NCI-H2029 (cell line): ENCODE results near the gene HMGCS2.
"Not testable (repeated sequence)": the region's sequence is repeated elsewhere in the genome, so short reads cannot be mapped to it uniquely, and the experiment has no call there.

Experiments
- DNase-seq: peaks from one replicate; lab custom pipeline; 2025; lab: John Stamatoyannopoulos, UW

The HMGCS2 gene

DNA sequence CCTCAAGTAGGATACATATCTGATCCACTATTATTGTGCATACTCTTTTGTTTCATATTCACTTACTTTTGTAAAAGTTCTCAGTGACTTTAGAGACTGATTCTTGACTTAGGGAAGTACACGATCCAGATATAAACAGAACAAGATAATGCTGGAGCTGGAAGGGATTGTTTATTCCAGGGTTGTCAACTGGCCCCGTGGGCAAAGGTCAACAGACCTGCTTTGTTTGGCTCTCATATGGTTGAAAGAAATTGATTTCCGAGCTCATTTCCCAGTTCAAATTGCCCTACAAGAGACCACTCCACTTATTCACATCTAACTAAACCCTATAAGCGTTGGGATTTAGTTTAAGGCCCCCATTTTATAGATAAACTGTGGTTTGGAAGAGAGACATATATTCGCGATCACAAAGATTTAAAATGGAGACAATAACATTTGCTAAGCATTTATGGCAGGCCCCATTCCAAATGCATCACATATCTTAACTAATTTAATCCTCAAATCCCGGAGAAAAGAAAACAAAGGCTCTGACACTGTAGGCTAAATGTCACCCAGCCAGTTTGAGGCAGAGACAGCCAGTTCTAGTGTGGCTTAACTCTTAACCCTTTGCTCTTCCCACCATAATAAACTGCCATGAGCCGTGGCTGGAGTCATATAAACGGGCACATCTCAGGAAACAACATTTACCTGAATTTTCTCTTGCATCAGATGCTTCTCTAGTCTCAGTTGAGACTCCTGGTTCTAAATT, 21.9 kb upstream of the HMGCS2 start:
- DNase-seq, result no peak

DNA sequence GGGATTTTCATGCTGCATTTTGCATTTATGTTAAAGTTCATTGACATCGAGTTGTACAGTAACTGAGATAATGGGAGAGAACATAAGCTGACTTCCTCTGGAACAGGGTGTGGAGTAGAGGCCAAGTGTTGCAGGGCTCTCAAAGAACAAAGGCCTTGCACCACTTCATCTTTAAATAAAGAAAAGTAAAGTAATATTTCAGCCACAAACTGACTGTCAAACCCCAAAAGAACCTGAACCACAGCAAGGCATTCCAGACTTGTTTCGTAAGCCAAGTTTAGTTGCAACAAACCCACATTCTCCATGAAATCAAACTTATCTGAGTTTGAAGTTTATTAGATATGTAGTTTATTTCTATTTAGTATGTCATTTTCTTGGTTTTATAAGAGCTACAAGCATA, 19.1 kb upstream of the HMGCS2 start:
- no peak for DNase-seq

DNA sequence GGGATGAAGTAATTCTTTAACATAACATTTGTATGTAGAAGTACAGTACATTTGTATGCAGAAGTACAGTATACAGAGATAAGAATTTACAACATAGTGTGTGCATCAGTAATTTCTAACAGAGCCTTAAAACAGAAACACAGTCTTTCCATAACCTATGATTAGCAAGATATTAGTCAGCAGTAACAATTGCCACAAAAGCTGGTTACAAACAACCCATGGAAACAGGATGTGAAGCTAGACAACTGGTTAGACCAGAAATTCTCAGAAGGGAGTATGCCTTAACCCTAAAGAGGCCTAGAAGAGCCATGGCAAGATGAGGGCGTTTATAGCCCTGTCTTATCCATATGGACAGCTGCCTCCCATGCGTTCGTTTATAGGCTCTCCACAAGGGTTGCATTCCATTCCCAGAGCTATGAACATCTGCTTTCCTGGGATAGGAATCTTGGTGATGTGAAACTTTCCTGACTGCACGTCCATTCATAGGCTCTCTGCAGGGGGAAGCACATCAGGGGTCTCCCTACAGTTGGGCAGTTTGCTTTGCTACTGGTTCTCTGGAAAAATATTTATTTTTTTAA, 17.9 kb upstream of the HMGCS2 start:
- not testable (repeated sequence) for DNase-seq

DNA sequence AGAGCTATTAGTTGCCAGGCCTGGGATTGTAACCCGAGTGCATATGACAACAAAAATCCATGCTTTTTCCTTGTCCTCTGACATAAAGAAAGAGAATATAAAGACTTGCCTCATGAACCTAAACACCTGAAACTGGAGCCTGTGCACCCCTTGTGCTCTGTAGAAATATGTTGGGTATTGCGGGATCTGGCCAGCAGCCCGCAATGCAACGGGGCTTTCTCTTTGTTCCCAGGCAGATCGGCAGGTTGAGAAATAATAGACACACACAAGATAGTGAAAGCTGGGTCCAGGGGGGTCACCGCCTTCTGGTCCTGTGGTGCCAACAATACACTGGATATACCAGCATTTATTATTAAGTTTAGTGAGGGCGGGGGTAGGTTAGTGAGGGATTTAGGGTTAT, 17.3 kb upstream of the HMGCS2 start:
- not testable (repeated sequence) for DNase-seq

DNA sequence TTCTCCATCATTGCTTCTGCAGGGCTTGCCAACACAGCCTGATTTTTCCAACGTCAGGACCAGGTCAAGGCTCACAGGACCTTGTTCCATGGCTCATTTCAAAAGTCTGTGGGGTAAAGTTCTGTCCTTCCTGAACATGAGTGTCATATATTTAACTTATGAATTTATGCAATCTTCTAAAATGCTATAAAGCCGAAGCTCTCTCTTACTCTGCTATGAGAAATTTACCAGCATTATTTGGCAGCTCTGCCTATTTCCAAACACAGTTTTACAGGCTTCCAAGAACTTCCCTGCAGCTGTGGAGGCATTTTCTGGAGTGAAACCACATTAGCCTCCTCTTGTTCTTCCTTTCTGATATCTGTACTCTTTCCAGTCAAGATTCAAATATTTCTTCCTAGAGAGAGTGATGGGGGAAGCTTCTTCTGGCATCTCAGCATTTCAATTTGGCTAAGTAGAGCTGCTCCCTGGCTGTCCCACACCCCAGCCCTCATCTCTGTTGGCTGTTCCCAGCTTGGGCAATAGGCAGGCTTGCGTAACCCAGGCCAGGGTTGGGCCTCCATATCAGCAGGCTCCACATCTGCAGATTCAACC, 15.6 kb upstream of the HMGCS2 start:
- DNase-seq, result no peak

DNA sequence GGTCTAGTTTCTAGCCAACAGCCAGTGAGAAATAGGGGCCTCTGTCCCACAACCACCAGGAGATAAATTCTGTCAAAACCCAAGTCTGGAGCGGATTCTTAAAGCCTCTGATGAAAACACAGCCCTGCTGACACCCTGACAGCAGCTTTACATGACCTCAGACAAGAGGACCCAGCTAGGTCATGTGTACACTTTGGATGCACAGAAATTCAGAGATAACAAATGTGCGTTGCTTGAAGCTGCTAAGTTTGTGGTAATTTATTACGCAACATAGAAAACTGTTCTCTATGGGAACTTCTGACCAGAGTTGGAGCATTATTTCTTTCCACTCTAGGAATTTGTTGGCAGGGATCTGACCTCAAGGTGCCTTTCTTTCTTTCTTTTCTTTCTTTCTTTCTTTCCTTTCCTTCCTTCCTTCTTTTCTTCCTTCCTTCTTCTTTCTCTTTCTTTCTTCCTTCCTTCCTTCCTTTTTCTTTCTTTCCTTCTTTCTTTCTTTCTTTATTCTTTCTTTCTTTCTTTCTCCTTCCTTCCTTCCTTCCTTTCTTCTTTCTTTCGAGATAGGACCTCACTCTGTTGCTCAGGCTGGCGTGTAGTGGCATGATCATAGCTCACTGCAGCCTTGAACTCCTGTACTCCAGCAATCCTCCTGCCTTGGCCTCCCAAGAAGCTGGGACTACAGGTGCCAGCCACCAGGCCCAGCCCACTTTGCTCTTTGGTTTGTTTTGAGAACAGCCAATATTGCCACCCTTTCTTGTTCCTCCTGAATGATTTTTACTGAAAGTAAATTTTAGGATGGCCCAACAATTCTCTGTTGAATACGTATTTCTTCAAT, 14.9 kb upstream of the HMGCS2 start:
- no peak for DNase-seq

DNA sequence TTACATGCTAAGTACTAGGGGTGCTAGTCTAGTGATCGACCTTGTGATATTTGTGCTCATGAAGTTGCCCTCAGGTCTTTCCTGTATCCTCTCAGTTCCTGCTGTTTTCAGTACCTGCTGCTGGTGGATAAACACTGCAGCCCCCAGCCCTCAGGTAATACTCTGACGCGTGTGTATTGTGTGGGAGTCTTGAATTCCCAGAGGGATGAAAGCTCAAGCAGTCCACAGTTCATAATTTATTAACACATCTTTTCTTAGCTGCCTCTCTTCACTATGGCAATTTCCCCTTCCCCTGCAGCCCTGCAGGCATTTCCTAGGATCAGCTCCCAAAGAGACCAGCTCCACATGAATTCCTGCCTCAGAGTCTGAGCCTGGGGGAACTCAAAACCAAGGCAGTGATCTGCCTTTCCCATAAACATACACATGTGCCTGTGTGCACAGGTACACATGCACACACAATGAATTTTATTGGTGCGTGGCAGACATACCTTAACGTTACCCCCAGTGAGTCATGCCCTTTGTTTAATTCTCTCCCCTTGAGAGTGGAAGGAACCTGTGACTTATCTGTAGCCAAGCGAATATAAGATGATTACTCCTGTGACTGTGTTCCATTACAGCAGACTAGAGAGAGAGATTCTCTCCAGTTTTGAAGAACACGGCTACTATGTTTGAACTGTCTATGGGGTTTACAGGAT, 14.1 kb upstream of the HMGCS2 start:
- DNase-seq, result no peak

DNA sequence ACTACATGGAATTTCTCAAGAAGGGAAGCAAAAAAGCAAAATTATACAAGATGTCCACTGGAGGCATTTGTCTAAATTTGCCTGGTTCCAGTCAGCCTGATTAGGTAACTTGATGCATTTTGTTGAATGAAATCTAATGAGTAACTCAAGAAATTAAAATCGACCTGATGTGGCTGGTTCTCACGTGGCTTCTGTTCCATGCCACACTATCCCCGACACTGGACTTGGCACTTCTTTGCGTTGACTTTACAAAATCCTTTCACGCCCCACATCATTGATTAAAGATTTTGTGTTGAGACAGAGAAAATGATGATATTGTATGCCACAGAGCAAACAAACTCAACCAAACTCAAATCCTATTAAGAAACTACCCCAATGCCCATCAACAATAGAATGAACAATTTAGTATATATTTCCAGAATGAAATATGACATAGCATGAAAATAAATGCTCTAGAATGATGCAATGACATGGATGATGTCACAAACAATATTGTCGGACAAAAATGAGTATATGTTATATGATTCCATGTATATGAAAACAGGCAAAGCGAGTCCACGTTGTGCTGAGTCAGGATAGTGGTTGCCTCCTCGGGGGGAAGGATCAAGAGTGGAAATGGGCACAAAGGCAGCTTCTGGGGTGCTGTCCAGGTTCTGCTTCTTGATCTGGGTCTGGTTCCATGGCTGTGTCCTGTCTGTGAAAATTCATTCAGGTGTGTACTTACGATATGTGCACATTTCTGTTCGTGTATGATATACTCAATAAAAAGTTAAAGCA, 12.9 kb upstream of the HMGCS2 start:
- no peak for DNase-seq

DNA sequence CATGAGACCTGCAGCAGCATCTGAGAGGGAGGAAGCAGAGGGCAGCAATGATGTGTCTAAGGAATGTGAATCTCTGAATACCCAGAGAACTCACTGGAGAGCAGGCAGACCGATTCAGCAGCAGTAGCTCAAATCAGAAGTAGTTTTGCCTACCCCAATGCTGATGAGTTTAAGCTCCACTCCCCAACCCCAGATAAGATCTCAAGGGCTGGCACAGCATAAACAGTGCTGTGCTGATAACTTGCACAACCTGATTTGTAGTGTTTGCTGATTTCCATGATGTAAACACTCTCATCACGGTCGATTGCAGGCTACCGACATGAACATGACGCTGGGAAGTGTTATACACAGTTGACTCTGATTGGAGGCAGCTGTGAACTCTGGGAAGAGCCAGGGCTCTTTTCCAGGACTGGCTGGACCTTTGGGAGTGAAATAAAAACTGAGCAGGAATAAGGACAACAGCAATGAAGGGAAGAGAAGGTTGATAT, 11.2 kb upstream of the HMGCS2 start:
- DNase-seq, result peak; percentile 90

DNA sequence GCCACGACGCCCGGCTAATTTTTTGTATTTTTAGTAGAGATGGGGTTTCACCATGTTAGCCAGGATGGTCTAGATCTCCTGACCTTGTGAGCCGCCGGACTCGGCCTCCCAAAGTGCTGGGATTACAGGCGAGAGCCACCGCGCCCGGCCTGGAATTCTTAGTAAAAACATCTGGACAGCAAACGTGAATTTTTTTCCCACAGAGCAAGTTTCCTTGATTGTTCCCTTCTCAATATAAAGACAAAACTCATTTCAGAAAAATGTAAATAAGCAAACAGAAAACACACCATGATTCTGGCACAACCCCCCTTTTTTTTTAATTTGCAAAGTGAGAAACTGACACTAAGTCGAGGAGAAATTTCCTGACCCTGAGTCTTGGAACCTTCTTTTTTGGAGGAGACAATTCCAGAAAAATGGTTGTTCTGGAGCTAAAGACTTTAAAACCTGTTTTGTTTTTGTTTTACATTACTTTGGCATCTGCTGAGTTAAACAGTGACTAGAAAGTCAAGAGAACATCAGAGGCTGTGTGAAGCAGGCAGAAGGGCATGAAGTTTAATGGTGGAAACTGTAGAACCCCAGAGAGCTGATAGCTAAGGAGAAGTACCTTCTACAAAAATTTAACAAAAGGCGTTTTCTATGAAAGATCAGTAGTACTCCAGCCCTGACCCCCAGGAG, 10.3 kb upstream of the HMGCS2 start:
- no peak for DNase-seq

DNA sequence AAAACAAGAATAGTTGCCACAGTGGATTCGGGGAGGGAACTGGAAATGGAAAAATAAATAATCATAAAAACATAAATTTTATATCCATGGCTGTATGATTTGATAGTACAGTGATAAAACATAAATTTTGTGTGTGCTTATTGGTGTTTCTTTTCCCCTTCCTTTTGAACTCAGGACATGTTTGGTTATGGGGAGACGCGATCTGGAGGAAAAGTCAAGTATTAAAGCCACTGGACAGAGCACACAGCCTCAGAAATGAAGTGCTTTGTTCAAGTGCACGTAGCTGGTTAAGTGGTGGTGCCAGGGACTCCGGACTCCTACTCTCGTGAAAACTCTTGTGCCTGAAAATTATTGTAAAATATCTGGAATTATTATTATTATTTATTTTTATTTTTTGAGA, 9.7 kb upstream of the HMGCS2 start:
- DNase-seq, result no peak

DNA sequence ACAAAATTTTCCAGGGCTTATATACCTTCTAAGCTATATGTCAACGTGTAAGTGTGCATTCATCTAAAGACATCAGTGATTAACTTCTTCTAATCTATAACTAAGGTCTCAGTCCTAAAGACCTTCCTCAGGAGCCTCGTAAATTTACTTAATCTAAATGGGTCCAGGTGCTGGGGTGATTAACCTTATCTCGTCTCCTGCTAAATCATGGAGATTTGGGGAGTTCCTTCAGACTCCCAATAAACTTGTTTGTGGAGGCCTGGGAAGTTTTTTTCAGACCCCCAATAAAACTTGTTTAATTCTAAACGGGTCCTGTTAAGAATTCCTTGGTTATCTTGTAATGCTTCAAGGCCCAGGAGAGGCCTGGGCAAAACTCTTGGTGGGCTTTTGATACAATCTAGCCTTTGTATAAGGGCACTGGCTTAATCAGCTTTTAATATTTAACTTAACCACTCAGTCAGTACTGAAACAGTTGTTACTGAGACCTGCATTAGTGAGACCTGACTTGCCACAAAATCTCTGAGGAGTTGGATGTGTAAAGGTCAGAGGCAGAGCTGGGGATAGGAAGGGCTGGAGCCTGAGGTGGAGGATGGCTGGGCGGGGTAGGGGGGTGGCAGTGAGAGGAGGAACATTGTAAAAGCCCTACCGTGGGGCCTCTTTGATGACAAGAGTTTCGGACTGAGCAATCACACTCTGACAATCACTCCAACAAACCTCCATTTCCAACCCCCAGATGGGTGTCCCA, 6.2 kb upstream of the HMGCS2 start:
- DNase-seq, result no peak

DNA sequence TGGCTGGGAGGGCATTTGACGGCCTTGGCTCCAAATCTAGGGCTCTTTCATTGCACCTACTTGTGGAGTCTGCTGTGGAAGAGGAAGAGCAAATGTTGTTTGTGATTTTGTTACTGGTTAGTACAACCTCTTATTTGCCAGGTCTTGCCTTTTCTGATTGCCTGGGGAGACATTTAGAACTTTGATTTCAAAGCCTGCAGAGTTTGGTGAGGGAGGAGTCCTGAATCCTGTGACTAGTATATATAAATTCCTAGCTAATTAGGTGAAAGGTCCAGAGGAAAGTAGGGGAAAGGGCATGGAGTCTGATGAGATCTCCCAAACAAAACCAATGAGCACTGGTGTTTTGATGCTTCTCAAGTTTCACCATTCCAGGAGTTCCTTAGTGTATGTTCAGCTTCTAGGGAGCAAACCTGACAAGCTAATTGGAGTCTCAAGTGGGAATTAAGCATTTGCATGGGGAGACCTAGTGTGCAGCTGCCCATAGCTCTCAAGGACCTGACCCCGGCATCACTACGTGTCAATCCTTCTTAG, 5.1 kb upstream of the HMGCS2 start:
- peak; percentile 55 for DNase-seq

DNA sequence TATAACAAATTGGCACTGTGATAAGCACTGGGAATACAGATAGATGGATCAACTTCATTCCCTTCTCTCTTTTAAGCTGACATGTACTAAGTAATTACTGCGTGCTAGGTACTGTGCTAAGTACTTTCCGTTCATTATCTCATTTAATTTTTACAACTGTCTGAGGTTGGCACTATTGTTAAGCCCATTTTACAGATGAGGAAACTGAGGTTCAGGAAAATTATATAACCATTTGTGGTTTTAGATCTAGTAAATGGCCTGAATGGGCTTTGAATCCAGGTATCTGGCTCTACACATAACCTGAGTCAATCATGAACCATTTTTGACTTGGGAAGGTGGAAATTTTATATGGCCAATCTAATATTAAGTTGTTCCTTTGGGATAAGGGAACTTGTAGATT, 3.6 kb upstream of the HMGCS2 start:
- DNase-seq, result no peak

DNA sequence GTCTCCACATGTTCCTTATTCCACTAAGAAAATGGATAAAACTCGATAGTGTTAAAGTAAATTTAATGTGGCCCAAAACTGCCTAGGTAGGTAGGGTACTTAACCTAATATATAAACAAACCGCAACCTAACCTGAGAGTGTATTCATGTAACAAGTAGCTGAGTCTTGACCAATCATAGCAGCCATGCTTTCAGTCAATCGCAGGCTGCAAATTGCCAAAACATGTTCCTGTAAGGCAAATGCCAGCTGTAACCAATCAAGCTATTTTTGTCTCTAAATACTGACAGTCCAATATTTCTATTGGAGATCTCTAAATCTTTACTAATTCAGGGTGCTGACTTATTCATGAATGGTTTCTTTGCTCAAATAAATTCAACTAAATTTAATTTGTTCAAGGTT, 3.1 kb upstream of the HMGCS2 start:
- DNase-seq, result peak; percentile 15

DNA sequence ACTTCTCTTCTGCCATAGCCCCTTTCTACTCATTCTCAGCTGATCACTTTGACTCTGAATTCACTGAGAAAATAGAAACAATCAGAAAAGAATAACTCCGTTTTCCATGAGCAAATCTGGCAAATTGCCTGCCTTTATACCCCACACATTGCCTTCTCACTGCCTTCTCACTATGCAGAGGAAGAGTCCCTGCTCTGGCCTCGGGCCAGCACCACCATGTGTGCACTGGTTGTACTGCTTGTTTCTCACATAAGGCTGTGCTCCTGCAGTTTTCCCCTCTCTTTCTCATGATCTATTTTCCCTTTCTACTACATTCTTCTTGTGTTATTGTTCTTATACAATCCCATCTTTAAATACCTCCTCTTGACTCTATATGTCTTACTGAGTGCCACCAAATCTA, 2.3 kb upstream of the HMGCS2 start:
- peak; percentile 13 for DNase-seq

DNA sequence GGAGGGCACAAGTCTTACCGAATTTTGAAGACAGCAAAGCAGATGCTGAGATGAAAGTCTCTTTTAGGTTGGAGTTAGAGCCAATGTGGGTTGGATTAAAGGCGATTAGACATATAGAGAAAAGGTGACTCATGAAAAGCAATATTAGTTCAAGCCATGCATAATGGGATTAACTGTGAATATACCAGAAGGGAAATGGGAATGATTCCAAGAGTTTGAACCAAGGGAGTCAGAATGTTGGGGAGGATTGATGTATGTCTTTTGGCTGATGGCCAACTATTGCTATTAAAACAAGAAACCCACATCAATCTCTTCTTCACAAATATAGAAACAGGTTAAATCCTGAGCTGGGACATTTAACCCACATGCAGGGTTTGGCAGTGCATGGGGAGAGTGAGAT, 1.2 kb downstream of the HMGCS2 start:
- no peak for DNase-seq

DNA sequence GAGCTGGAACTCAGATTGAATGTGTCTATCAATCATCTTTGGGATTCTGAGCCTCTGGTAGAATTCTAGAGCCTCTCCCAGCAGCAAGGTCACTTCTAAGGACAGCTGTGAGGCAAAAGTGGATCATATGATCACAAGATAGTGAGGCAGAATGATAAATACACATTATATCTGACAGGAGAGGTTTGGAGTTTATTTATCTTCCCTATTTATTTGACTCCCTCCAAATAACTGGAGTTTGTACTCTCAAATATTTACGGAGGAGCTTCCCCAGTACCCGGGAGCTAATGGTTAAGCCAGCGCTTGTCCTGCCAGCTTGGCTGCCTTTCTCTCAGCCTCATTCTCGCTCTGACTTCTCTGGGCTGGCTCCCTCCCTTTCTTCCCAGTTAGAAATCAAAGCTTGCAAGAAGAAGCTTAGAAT, 2.3 kb downstream of the HMGCS2 start:
- DNase-seq, result no peak

DNA sequence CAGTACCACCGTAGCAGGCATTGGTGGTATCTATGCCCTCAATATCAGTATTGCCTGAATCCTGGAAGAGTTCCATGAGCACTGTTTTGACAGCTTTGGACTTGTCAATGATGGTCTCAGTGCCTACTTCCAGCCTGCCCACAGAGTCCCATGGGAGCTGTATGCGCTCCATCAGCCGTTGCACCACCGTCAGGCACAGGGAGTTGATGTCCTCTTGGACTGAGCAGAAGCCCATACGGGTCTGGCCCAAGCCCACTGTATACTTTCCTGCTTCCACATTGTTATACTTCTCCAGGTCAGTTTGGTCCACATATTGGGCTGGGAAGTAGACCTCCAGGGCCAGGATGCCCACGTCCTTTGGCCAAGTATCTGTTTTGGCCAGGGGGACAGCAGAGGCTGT, 4.5 kb downstream of the HMGCS2 start:
- no peak for DNase-seq

DNA sequence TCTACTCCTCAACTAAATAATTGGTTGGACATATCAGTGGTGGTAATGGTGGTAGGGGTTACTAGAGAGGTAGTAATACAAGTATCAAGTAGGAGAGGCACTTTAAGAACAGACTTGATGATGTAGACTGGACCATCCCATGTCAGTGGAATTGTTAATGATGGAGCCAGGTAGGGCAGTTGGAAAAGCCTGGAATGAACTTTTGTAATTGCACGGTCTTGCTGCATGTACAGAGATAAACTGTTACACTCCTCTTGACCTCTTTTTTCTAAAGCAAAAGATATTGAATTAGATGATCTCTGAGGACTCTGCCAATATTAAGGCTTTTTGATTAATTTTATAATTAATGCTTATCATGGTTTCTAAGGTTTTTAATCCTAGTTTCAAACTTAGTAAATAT, 5.8 kb downstream of the HMGCS2 start:
- no peak for DNase-seq
